Upper lobe of right lung (tissue), 1 donor: ENCODE results near the gene CD79A. TPM values are rescaled to one million over a fixed set of nuclear protein-coding genes. Genes with fewer than 3 reads are reported as not detected.

Experiments used
- ATAC-seq: fragments of 200-7000 bp; cut with Tn5 transposase; one replicate; pipeline ENCODE4 v1.9.1; 2020; ENCODE audit warnings: mild to moderate bottlenecking, moderate library complexity
- DNase-seq: peaks from one replicate; pipeline ENCODE4 v3.0.0-alpha.2; 2020
- H3K27ac ChIP-seq: fragments of 200-600 bp; one replicate; pipeline ENCODE4 v1.8.0; 2022
- H3K27me3 ChIP-seq: fragments of 200-600 bp; one replicate; pipeline ENCODE4 v1.8.0; 2022; ENCODE audit warnings: mild to moderate bottlenecking
- H3K36me3 ChIP-seq: fragments of 200-600 bp; one replicate; pipeline ENCODE4 v1.8.0; 2022
- H3K4me1 ChIP-seq: fragments of 200-600 bp; one replicate; pipeline ENCODE4 v1.8.0; 2022
- H3K4me3 ChIP-seq: fragments of 200-600 bp; one replicate; pipeline ENCODE4 v1.8.0; 2022; ENCODE audit warnings: mild to moderate bottlenecking
- H3K9me3 ChIP-seq: fragments of 200-600 bp; one replicate; pipeline ENCODE4 v1.8.0; 2022
- CTCF ChIP-seq: fragments of 200-600 bp; IDR thresholded peaks from one replicate; pipeline ENCODE4 v1.8.0; 2022; ENCODE audit warnings: antibody characterized with exemption
- intact Hi-C: fragments of 100-400 bp; cut with DNase I; formaldehyde crosslinking; loops from one replicate; pipeline ENCODE4 v1.11.0; 2022
- total RNA-seq: library from RNA; stranded (reverse); fragmentation: NEBNext Ultra II Directional; extraction: Animal tissue kit (Norgen Biotek cat#: 25700); gene quantifications from one replicate; pipeline ENCODE4 v1.2.1, GENCODE V29; 2021
- donor health status: DM: no; HTN: yes; CAD: no; lungs with severe emphysema.

The CD79A gene
- total RNA-seq, 1 donor from 2014 or later = 1.4 TPM

- Histone ChIP-seq H3K36me3 (no peaks in the 10 kb centered on the region), H3K9me3 (no peaks in the 10 kb centered on the region), H3K4me3 (no peak within 1 kb of the TSS), H3K4me1 (no peaks in the 10 kb centered on the region), H3K27ac (no peak within 1 kb of the TSS), H3K27me3 (no peaks in the 10 kb centered on the region)
- intact Hi-C loops = no loop called here
- no peak for DNase-seq
- TF ChIP-seq CTCF = no peak
- no peak for ATAC-seq
These were observed 32.3 kb upstream of the CD79A start, which contains the start of gene DMRTC2 for GRCh38 chr19:41845001-41845050. Gene DMRTC2, plus strand, starts transcription at chr19:41845042. Its CDS starts 2,387 bp downstream, at chr19:41847429.

DNA sequence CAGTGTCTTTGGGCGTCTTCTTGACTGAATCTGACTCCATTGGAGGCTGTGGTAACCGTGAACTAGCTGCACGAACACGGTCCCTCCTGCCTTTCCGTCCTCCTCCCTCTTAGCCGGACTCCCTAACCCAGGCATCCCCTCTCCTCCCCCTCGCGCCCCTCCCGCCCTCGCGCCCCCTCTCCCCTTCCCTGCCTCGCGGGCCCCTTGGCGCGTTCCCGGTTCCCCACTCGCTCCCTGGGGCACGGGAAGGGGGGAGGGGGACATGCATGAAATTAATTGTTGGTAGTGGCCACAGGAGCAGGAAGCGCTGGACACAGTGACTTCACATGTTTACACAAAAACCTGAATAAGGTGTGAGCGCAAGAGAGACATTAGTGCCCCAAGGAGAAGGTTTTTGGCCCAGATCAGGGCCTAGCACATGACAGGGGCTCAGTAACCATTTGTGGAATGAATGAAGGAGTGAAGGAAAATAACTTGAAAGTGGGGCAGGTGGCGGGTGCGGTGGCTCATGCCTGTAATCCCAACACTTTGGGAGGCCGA lies 32.0 kb upstream of the CD79A start:
- peak; percentile 40 for DNase-seq

DNA sequence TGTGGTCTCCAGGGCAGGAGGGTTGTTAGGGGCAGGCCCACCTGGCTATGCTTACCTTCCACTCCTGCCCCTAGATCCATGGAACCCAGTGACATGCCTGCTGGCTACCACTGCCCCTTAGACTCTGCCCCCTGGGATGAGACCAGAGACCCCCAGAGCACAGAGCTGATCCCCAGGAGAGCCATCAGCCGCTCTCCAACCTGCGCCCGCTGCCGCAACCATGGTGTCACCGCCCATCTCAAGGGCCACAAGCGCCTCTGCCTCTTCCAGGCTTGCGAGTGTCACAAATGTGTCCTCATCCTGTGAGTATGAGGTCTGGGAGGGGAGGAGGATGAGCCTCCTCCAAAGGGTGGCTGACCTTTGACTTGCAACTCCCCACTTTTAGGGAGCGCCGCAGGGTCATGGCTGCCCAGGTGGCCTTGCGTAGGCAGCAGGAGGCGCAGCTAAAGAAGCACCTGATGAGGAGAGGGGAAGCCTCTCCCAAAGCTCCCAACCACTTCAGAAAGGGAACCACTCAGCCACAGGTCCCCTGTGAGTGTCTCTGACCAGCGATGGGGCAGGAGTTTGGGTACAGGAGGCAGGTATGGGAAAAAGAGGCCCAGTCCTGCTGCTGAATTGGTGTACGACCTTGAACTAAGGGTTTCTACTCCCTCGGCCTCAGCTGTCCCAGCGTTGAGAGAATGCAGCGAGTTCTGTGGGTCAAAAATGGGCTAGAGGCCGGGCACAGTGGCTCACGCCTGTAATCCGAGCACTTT lies 29.6 kb upstream of the CD79A start:
- no peaks in the 10 kb centered on the region for H3K4me1 ChIP-seq
- intact Hi-C loops = no loop called here
- peak; percentile 60 for DNase-seq
- peaks cover 15% of the 10 kb centered on the region for H3K27me3 ChIP-seq
- no peak for ATAC-seq
- H3K27ac ChIP-seq = no peak overlapping the region
- no peaks in the 10 kb centered on the region for H3K36me3 ChIP-seq
- H3K4me3 ChIP-seq = no peak overlapping the region
- no peak for TF ChIP-seq CTCF
- H3K9me3 ChIP-seq = no peaks in the 10 kb centered on the region

More for the DNA sequence above, 32.0 kb upstream of the CD79A start:
- no peak for TF ChIP-seq CTCF
- Histone ChIP-seq H3K9me3 (no peaks in the 10 kb centered on the region), H3K27ac (no peak overlapping the region), H3K4me1 (no peaks in the 10 kb centered on the region), H3K27me3 (no peaks in the 10 kb centered on the region), H3K36me3 (no peaks in the 10 kb centered on the region), H3K4me3 (no peak overlapping the region)
- intact Hi-C loops = no loop called here
- ATAC-seq = no peak

DNA sequence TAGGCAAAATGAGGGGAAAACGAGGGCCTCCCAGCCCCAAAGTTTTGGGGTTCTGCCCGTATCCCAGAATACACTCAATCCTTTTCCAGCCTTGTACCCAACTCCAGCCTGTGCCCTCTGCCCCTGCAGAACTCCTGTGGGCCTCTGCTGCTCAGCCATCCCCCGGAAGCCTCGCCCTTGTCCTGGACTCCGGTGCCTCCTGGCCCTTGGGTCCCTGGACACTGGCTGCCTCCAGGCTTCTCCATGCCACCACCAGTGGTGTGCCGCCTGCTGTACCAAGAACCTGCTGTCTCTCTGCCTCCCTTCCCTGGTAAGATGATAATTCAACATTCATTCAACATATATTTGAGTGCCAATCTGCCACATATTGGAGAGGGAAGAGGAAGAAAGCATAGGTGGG lies 28.4 kb upstream of the CD79A start:
- no peak for TF ChIP-seq CTCF
- intact Hi-C loops = no loop called here

DNA sequence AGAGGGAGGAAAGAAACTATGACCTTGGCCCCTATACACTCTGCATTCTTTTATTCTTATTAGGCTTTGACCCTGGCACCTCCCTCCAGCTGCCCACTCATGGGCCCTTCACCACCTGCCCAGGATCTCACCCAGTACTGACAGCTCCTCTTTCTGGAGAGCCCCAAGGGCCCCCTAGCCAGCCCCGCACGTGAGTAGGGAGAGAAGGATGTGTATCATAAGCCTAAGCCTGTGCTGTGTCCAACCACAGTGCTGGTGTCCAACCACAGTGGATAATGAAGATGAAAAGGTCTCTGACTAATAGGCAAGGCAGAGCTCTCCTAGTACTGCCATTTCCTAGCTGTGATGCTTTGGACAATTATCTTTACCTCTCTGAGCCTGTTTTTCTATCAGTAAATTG lies 28.0 kb upstream of the CD79A start:
- Histone ChIP-seq H3K27me3 (peaks cover 15% of the 10 kb centered on the region), H3K4me3 (no peak overlapping the region), H3K9me3 (no peaks in the 10 kb centered on the region), H3K36me3 (no peaks in the 10 kb centered on the region), H3K27ac (no peak overlapping the region), H3K4me1 (no peaks in the 10 kb centered on the region)
- no peak for ATAC-seq
- TF ChIP-seq CTCF = no peak
- intact Hi-C loops = no loop called here
- DNase-seq = peak; percentile 41

More for the DNA sequence above, 28.4 kb upstream of the CD79A start:
- no peaks in the 10 kb centered on the region for H3K36me3 ChIP-seq
- no peak for ATAC-seq
- H3K4me3 ChIP-seq = no peak overlapping the region
- DNase-seq = peak; percentile 32
- H3K4me1 ChIP-seq = no peaks in the 10 kb centered on the region
- H3K27me3 ChIP-seq = peaks cover 15% of the 10 kb centered on the region
- H3K27ac ChIP-seq = no peak overlapping the region
- H3K9me3 ChIP-seq = no peaks in the 10 kb centered on the region

DNA sequence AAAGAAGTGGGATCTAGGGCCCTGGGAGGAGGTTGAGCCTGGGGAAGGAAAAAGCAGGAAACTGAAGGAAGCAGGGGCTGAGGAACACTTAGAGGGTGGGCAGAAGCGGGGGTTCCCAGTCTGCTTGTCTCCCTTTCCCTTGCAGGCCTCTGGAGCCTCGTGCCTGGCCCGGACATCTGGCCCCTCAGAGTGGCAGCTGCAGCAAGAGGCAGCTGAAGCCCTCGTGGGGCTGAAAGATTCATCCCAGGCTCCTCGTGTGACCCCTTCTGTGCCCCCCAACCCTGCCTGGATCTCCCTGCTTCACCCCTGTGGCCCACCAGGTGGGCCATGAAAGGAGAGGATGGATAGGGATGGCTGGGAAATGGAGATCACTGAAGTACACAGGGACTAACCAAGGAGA lies 26.7 kb upstream of the CD79A start:
- ATAC-seq = no peak
- intact Hi-C loops = no loop called here
- no peak for TF ChIP-seq CTCF
- Histone ChIP-seq H3K4me3 (no peak overlapping the region), H3K27me3 (peaks cover 15% of the 10 kb centered on the region), H3K36me3 (no peaks in the 10 kb centered on the region), H3K4me1 (no peaks in the 10 kb centered on the region), H3K27ac (no peak overlapping the region), H3K9me3 (no peaks in the 10 kb centered on the region)
- no peak for DNase-seq
